GM04504 (cell line): ENCODE results near the gene RPRD2.

ENCODE experiments used
- DNase-seq: peaks from one replicate; pipeline ENCODE4 v3.0.0-alpha.2; 2012; ENCODE audit warnings: low read depth

Gene RPRD2

GRCh38 chr1:150514913-150515327 lies 151.0 kb downstream of the RPRD2 start:
- DNase-seq: no peak

GRCh38 chr1:150515328-150516049 lies 151.5 kb downstream of the RPRD2 start, which contains the start of gene FALEC:
Gene FALEC, plus strand, starts transcription at chr1:150515752.
- peak; percentile 91 for DNase-seq

GRCh38 chr1:150516050-150516591 lies 152.2 kb downstream of the RPRD2 start:
- DNase-seq: no peak

- no peak for DNase-seq
Observed at GRCh38 chr1:150516616-150517015, 152.7 kb downstream of the RPRD2 start.

GRCh38 chr1:150521196-150521968 lies 157.4 kb downstream of the RPRD2 start:
- DNase-seq: no peak

- DNase-seq: no peak
Observed at GRCh38 chr1:150525348-150525747, 161.4 kb downstream of the RPRD2 start.
